Measurements from ENCODE around the gene ZNF575.
A peak's percentile ranks its signal among the peaks of the same experiment; 100 is the strongest.
"Not testable (repeated sequence)": the region's sequence is repeated elsewhere in the genome, so short reads cannot be mapped to it uniquely, and the experiment has no call there.

The ZNF575 gene

GRCh38 chr19:43506629-43507028, 26.4 kb upstream of the ZNF575 start:
- H3K4me3 ChIP-seq (ENCODE audit: low read depth, low read length) = no peak overlapping the region
- in situ Hi-C loops (cut with HindIII; ENCODE audit: low sequenced_read_pairs) = no loop called here
- DNase-seq (ENCODE audit: low read depth) = no peak
- TF ChIP-seq CTCF (IDR thresholded peaks at IDR 0.05; ENCODE audit: low read depth, low read length, missing control alignments) = no peak

DNA sequence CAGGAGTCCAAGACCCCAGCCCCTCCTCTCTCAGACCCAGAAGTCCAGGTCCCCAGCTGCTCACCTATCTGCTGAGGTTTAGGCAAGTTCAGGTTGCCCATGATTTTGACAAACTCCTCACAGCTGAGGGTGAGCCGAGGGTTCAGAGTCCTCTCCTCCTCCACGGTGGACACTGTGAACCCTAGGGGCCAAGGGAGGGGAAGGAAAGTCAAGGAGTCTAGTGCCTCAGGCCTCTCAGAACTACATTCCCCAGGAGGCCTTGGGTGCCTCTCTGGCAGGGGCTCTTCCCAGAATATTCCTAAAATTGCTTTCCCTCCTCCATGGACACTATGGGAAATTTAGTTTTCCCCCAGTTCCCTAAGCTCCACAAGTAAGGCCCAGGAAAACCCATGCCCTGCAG, 25.1 kb upstream of the ZNF575 start:
- H3K4me3 ChIP-seq (ENCODE audit: low read depth, low read length) = no peak overlapping the region
- no peak for DNase-seq (ENCODE audit: low read depth)
- in situ Hi-C loops (cut with HindIII; ENCODE audit: low sequenced_read_pairs) = no loop called here
- TF ChIP-seq CTCF (IDR thresholded peaks at IDR 0.05; ENCODE audit: low read depth, low read length, missing control alignments) = no peak

DNA sequence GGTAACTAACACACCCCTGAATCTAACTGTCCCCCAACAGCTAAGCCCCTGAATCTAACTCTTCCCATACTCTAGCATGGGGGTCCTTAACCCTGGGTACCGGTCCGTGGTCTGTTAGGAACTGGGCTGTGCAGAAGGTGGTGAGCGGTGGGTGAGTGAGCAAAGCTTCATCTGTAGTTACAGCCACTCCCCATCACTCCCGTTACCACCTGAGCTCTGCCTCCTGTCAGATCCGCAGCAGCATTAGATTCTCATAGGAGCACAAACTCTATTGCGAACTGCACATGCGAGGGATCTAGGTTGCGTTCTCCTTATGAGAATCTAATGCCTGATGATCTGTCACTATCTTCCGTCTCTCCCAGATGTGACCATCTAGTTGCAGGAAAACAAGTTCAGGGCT, 22.3 kb upstream of the ZNF575 start:
- no peak for TF ChIP-seq CTCF (IDR thresholded peaks at IDR 0.05; ENCODE audit: low read depth, low read length, missing control alignments)
- DNase-seq (ENCODE audit: low read depth) = no peak
- no peak overlapping the region for H3K4me3 ChIP-seq (ENCODE audit: low read depth, low read length)
- in situ Hi-C loops (cut with HindIII; ENCODE audit: low sequenced_read_pairs) = no loop called here

GRCh38 chr19:43511324-43511723, 21.7 kb upstream of the ZNF575 start:
- DNase-seq (ENCODE audit: low read depth) = no peak
- no peak overlapping the region for H3K4me3 ChIP-seq (ENCODE audit: low read depth, low read length)
- no peak for TF ChIP-seq CTCF (IDR thresholded peaks at IDR 0.05; ENCODE audit: low read depth, low read length, missing control alignments)
- in situ Hi-C loops (cut with HindIII; ENCODE audit: low sequenced_read_pairs) = no loop called here

DNA sequence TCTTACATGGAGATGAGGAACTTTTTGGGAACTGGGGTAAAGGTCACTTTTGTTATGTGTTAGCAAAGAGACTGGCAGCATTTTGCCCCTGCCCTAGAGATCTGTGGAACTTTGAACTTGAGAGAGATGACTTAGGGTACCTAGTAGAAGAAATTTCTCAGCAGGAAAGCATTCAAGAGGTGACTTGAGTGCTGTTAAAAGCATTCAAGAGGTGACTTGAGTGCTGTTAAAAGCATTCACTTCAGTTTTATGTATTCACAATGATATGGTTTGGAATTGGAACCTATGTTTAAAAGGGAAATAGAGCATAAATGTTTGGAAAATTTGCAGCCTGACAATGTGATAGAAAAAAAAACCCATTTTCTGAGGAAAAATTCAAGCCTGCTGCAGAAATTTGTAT, 20.6 kb upstream of the ZNF575 start:
- H3K4me3 ChIP-seq (ENCODE audit: low read depth, low read length); DNase-seq (ENCODE audit: low read depth); in situ Hi-C loops (cut with HindIII; ENCODE audit: low sequenced_read_pairs): not testable (repeated sequence)

DNA sequence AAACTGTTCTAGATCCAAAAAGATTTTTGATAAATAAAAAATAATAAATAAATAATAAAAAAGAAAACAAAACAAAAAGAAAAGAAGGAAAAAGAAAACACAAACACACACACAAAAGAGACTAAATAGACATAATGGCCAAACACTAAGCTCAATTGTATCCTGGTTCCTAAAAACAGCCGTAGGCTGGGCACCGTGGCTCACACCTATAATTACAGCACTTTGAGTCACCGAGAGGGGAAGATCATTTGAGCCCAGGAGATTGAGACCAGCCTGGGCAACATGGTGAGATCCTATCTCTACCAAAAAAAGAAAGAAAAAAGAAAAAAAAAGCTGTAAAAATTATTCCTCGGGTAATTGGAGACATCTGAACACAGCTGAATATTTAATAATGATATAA, 14.9 kb upstream of the ZNF575 start:
- in situ Hi-C loops (cut with HindIII; ENCODE audit: low sequenced_read_pairs) = no loop called here
- no peak overlapping the region for H3K4me3 ChIP-seq (ENCODE audit: low read depth, low read length)
- no peak for TF ChIP-seq CTCF (IDR thresholded peaks at IDR 0.05; ENCODE audit: low read depth, low read length, missing control alignments)
- no peak for DNase-seq (ENCODE audit: low read depth)

- DNase-seq (ENCODE audit: low read depth) = peak; percentile 90
- H3K4me3 ChIP-seq (ENCODE audit: low read depth, low read length) = no peak overlapping the region
- TF ChIP-seq CTCF (IDR thresholded peaks at IDR 0.05; ENCODE audit: low read depth, low read length, missing control alignments) = peak; percentile 85
- in situ Hi-C loops (cut with HindIII; ENCODE audit: low sequenced_read_pairs) = no loop called here
These were observed 13.4 kb upstream of the ZNF575 start for GRCh38 chr19:43519436-43520088.
